GM06990 (cell line): ENCODE measurements around the gene TROAP.

Source experiments
- DNase-seq: peaks from one replicate; pipeline ENCODE4 v3.0.0-alpha.2; 2011; ENCODE audit not compliant: insufficient read length; ENCODE audit errors: extremely low read depth
- H3K27me3 ChIP-seq: replicated peaks from 2 replicates; pipeline ENCODE4 v1.6.0; 2011; ENCODE audit warnings: low read length; ENCODE audit not compliant: control insufficient read depth, insufficient read depth
- H3K36me3 ChIP-seq: 2 replicates; pipeline ENCODE4 v1.5.1; 2011; ENCODE audit warnings: low read length; ENCODE audit not compliant: control insufficient read depth, insufficient read depth
- H3K4me3 ChIP-seq: replicated peaks from 2 replicates; pipeline ENCODE4 v1.5.1; 2011; ENCODE audit warnings: low read depth, mild to moderate bottlenecking, control low read depth, low read length
- CTCF ChIP-seq: IDR thresholded peaks from 2 replicates; pipeline ENCODE4 v1.5.1; 2011; ENCODE audit warnings: low read length, control low read depth, mild to moderate bottlenecking, inconsistent platforms; ENCODE audit not compliant: insufficient read depth, poor library complexity, severe bottlenecking

TROAP gene

GRCh38 chr12:49284672-49285071 is 38.4 kb upstream of the TROAP start:
- Histone ChIP-seq H3K27me3 (no peaks in the 10 kb centered on the region), H3K4me3 (no peak overlapping the region), H3K36me3 (no peaks in the 10 kb centered on the region)
- DNase-seq: no peak
- no peak for TF ChIP-seq CTCF

GRCh38 chr12:49287876-49288275 is 35.2 kb upstream of the TROAP start:
- no peak for TF ChIP-seq CTCF
- no peak for DNase-seq
- no peaks in the 10 kb centered on the region for H3K27me3 ChIP-seq
- no peaks in the 10 kb centered on the region for H3K36me3 ChIP-seq
- H3K4me3 ChIP-seq: no peak overlapping the region

- Histone ChIP-seq H3K36me3 (no peaks in the 10 kb centered on the region), H3K4me3 (no peak overlapping the region), H3K27me3 (no peaks in the 10 kb centered on the region)
- DNase-seq: no peak
- TF ChIP-seq CTCF: peak; percentile 73
Measured at GRCh38 chr12:49288412-49288853, 34.6 kb upstream of the TROAP start.

- H3K36me3 ChIP-seq: no peaks in the 10 kb centered on the region
- no peak for DNase-seq
- no peak for TF ChIP-seq CTCF
- H3K27me3 ChIP-seq: no peaks in the 10 kb centered on the region; the same call in 1 of the 2 replicates
- H3K4me3 ChIP-seq: no peak overlapping the region
Measured at GRCh38 chr12:49288922-49289555, 34.0 kb upstream of the TROAP start.

DNA sequence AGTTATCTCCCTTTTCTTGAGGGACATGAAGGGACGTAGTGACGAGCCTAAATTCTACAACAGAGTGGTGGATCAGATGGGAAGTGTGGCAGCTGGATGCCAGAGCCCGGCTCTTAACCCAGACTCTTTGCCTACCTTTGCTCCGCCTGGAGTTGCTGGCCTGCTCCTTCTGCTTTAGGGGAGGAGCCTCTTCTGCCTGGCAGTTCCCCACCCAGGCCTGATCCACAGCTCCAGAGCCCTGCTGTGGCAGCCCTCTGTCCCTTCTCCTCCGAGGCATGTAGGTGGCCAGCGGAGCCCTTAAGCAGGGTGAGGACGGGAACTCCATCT is 30.4 kb upstream of the TROAP start:
- no peaks in the 10 kb centered on the region for H3K36me3 ChIP-seq
- DNase-seq: no peak
- no peak overlapping the region for H3K4me3 ChIP-seq
- no peak for TF ChIP-seq CTCF
- H3K27me3 ChIP-seq: peaks cover 6% of the 10 kb centered on the region; the same call in 1 of the 2 replicates
